KMS-11 (cell line): ENCODE measurements around the gene MICAL3.

Experiments used
- H2AFZ ChIP-seq: fragments of 200-600 bp; sonication (generic); 2 replicates; pipeline ENCODE4 v1.6.1; 2016; ENCODE audit warnings: antibody characterized with exemption, mixed run types, low read depth
- H3K27ac ChIP-seq: fragments of 200-600 bp; sonication (generic); 2 replicates; pipeline ENCODE4 v1.6.1; 2016; ENCODE audit warnings: mild to moderate bottlenecking, mixed run types
- H3K27me3 ChIP-seq: fragments of 200-600 bp; sonication (generic); 2 replicates; pipeline ENCODE4 v1.6.1; 2017; ENCODE audit warnings: mild to moderate bottlenecking, low read depth, mixed run types, moderate library complexity; ENCODE audit not compliant: insufficient read depth
- H3K36me3 ChIP-seq: fragments of 200-600 bp; sonication (generic); 2 replicates; pipeline ENCODE4 v1.6.1; 2017; ENCODE audit warnings: mild to moderate bottlenecking, mixed run types; ENCODE audit not compliant: insufficient read depth
- H3K4me1 ChIP-seq: fragments of 200-600 bp; sonication (generic); 2 replicates; pipeline ENCODE4 v1.6.1; 2016; ENCODE audit warnings: mild to moderate bottlenecking, low read depth, mixed run types; ENCODE audit not compliant: poor library complexity, severe bottlenecking
- H3K4me2 ChIP-seq: fragments of 200-600 bp; sonication (generic); 2 replicates; pipeline ENCODE4 v1.7.0; 2016; ENCODE audit warnings: mild to moderate bottlenecking, mixed run types
- H3K4me3 ChIP-seq: fragments of 200-600 bp; sonication (generic); IDR thresholded peaks from 2 replicates; pipeline ENCODE4 v1.6.1; 2017; ENCODE audit warnings: low read depth, low read length, mixed read lengths; ENCODE audit not compliant: insufficient read depth
- H3K79me2 ChIP-seq: fragments of 200-600 bp; sonication (generic); 2 replicates; pipeline ENCODE4 v1.6.1; 2016; ENCODE audit warnings: low read depth, mixed run types; ENCODE audit not compliant: insufficient read depth
- H3K9ac ChIP-seq: fragments of 200-600 bp; sonication (generic); 2 replicates; pipeline ENCODE4 v1.6.1; 2016; ENCODE audit warnings: mild to moderate bottlenecking, mixed run types
- H4K20me1 ChIP-seq: fragments of 200-600 bp; sonication (generic); 2 replicates; pipeline ENCODE4 v1.6.1; 2016; ENCODE audit warnings: mild to moderate bottlenecking, mixed run types; ENCODE audit not compliant: insufficient read depth
- TF ChIP-seq, protein P1 (sequence below): fragments of 200-600 bp; sonication (generic); conservative IDR thresholded peaks from 2 replicates; pipeline ENCODE4 v1.6.1; 2017; ENCODE audit warnings: low read depth, mild to moderate bottlenecking, antibody characterized with exemption, low read length, moderate library complexity, mixed read lengths

The MICAL3 gene

DNA sequence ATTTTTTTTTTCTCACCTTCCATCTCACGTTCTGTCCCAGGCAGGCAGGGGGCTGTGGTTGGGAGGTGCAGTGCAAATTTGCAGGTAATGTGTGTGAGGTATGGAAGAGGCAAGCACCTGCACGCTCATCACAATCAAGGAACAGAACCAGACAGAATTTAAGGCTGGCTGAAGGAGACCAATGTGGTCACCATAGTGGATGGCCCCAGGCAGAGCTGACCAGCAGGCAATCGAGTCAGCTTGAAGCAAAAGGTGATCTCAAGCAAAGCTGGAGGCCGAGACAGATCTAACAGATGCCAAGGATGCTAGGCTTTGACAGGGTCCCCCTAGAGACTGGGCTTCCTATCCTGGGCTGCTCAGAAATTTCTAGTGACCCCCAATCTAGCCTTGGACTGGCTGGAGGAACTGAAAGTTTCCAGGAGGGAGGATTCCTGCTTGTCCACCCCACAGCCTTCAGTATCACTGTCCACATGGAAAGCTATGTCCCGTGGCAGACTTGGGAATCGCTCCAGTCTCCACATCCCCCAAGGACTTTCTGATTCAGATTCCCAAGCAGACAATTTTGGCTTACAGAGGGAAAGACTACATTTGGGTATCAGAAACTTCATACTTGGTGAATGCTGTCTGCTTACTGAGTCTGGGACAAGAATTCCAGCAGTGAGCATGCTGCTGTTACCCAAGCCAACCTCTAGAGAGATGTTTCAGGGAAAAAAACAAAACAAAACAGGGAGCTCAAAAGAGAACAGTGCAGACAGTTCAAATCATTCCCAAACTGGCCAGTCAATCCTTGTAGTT lies 9.0 kb upstream of the MICAL3 start:
- Histone ChIP-seq H3K79me2 (no peaks in the 10 kb centered on the region), H4K20me1 (no peaks in the 10 kb centered on the region), H3K27ac (no peak overlapping the region), H3K9ac (no peak overlapping the region), H3K27me3 (no peaks in the 10 kb centered on the region), H2AFZ (no peak overlapping the region), H3K36me3 (no peaks in the 10 kb centered on the region), H3K4me1 (peaks cover 24% of the 10 kb centered on the region), H3K4me2 (no peak overlapping the region), H3K4me3 (no peak overlapping the region)
- TF ChIP-seq, protein P1, sequence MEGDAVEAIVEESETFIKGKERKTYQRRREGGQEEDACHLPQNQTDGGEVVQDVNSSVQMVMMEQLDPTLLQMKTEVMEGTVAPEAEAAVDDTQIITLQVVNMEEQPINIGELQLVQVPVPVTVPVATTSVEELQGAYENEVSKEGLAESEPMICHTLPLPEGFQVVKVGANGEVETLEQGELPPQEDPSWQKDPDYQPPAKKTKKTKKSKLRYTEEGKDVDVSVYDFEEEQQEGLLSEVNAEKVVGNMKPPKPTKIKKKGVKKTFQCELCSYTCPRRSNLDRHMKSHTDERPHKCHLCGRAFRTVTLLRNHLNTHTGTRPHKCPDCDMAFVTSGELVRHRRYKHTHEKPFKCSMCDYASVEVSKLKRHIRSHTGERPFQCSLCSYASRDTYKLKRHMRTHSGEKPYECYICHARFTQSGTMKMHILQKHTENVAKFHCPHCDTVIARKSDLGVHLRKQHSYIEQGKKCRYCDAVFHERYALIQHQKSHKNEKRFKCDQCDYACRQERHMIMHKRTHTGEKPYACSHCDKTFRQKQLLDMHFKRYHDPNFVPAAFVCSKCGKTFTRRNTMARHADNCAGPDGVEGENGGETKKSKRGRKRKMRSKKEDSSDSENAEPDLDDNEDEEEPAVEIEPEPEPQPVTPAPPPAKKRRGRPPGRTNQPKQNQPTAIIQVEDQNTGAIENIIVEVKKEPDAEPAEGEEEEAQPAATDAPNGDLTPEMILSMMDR = no peak

GRCh38 chr22:18032455-18033101 lies 8.2 kb upstream of the MICAL3 start:
- H3K36me3 ChIP-seq = no peaks in the 10 kb centered on the region
- H3K4me2 ChIP-seq = no peak overlapping the region

GRCh38 chr22:18031695-18032454 lies 7.5 kb upstream of the MICAL3 start:
- TF ChIP-seq, protein P1 = no peak
- H3K79me2 ChIP-seq = no peaks in the 10 kb centered on the region
- H3K4me3 ChIP-seq = no peak overlapping the region
- H3K27me3 ChIP-seq = no peaks in the 10 kb centered on the region
- no peak overlapping the region for H3K27ac ChIP-seq
- H4K20me1 ChIP-seq = no peaks in the 10 kb centered on the region
- no peak overlapping the region for H3K9ac ChIP-seq
- H3K4me1 ChIP-seq = peaks cover 30% of the 10 kb centered on the region
- no peaks in the 10 kb centered on the region for H3K36me3 ChIP-seq
- H2AFZ ChIP-seq = no peak overlapping the region
- H3K4me2 ChIP-seq = no peak overlapping the region

More at GRCh38 chr22:18032455-18033101, 8.2 kb upstream of the MICAL3 start:
- Histone ChIP-seq H4K20me1 (no peaks in the 10 kb centered on the region), H3K4me3 (no peak overlapping the region), H2AFZ (no peak overlapping the region), H3K9ac (no peak overlapping the region), H3K27ac (no peak overlapping the region), H3K4me1 (peaks cover 30% of the 10 kb centered on the region), H3K27me3 (no peaks in the 10 kb centered on the region), H3K79me2 (no peaks in the 10 kb centered on the region)
- TF ChIP-seq, protein P1 = no peak

GRCh38 chr22:18029686-18030267 lies 5.4 kb upstream of the MICAL3 start:
- Histone ChIP-seq H3K36me3 (no peaks in the 10 kb centered on the region), H3K27me3 (no peaks in the 10 kb centered on the region), H3K79me2 (no peaks in the 10 kb centered on the region), H3K4me1 (peaks cover 30% of the 10 kb centered on the region), H3K4me2 (peak overlapping the region; percentile 56), H3K27ac (peak overlapping the region; percentile 48), H3K9ac (no peak overlapping the region), H4K20me1 (no peaks in the 10 kb centered on the region), H2AFZ (peak overlapping the region; percentile 57; the same call in 1 of the 2 replicates), H3K4me3 (no peak overlapping the region)
- TF ChIP-seq, protein P1 = no peak
